GM11168 (cell line): ENCODE data around the gene RFFL.

Experiments
- in situ Hi-C: fragments of 300-500 bp; cut with MboI; formaldehyde crosslinking; loops from one replicate; pipeline ENCODE4 v1.12.0; 2022; ENCODE audit warnings: low sequenced_read_pairs; ENCODE audit not compliant: unreplicated experiment

The RFFL gene

DNA sequence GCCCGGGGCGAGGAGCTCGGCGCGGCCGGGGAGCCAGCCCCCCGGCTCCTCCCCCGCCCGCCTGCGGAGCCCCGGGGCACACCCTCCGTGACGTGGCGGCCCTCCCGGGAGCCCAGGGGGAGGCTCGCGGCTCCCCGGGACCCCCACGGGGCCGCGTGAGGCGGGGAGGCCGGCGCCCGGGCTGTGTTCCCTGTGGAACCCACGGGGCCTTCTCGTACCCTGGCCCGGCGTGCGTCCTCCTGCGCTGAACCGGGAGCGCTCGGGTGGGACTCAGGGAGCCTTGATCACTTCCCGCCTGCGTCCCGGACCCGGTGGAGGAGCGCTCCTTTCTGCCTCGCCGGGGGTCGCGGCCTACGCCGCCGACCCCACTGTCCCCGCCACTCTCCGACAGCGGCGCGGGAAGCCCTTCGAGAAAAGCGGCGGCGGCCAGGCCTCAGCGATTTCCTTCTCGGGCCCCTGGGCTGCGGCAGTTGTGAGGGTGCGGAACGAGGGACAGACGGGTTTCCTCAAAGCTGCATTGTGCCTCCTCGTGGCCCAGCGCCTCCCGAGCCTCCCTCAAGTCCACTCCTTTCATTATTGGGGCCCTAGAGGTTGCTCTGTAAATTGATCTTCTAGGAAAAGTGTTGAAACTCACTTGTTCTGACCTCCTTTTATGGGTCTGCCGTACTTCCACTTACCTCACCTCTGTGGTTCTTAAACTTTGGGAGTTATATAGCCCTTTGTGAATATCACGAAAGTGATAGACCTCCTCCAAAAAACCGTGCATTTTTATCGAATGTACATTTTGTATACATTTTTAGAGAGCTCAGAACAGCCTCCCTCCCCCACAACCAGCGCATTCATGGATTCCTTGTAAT, 82.6 kb downstream of the RFFL start:
- in situ Hi-C loops, result loop anchor here (10.0 kb wide), 1 partner anchor 114 kb away; no protein-coding TSS in a partner anchor

DNA sequence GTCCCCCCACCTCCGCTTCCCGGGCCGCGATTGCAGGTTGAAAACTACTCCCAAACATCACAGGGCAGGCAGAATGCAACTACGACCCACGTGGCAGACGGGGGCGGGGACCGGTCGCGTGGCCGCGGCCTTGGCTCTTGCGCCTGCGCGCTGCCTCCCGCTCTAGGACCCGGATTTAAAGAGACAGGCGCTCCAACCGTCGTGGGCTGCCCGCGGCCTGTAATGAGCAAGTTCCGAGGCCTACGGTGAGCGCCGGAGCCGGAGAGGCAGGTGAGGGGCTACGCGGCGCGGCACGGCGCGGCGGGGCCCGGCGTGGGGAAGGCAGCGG, 83.2 kb downstream of the RFFL start, which contains the start of gene LIG3:
Gene LIG3 (plus strand): TSS at position 160 of the 328 bp plus-strand sequence. CDS start 2,494 bp downstream, outside the sequence.
- in situ Hi-C loops, result loop anchor here (10.0 kb wide), 1 partner anchor 114 kb away; no protein-coding TSS in a partner anchor

GRCh38 chr17:34979650-34980352, 83.7 kb downstream of the RFFL start:
- in situ Hi-C loops, result loop anchor here (10.0 kb wide), 1 partner anchor 115 kb away; no protein-coding TSS in a partner anchor

GRCh38 chr17:34979153-34979552, 84.4 kb downstream of the RFFL start:
- in situ Hi-C loops, result no loop called here

DNA sequence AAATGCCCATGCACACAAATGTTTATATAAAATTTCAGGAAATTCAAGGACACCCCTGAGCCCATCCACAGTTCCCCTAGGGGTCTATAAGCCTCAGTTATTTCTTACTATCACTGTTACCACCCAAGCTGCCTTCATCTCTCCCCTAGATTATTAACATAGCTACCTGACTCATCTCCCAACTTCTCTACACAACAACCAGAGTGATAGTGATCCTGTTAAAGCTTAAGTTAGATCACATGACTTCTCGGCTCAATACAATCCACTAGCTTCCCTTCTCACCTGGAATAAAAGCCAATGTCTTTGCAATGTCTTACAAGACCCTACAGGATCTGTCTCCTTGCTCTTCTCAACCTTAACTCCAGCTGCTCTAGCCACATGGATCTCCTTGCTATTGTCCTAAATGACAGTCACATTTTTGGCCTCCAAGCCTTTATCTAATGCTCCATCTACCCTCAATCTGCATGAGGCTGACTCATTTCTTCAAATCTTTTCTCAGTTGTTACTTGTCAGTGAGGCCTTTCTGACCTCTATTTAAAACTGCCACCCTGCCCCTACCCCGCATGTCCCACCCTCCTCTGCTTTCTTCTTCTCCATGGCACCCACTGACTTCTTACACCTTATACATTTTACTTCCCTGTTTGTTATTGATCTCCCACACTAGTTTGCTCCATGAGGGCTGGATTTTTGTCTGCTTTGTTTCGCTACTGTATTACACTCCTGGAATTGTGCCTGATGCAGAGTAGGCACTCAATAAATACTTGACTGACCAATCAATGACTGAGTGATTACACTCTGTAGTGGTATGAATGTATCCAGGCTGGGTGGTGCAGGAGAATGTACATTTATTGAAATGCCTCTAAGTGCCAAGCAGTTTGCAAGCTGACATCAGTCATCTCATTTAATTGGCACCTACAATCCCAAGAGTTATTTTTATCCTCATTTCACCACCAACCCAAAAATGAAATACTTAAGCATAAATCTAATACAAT, 88.4 kb downstream of the RFFL start:
- in situ Hi-C loops, result no loop called here

DNA sequence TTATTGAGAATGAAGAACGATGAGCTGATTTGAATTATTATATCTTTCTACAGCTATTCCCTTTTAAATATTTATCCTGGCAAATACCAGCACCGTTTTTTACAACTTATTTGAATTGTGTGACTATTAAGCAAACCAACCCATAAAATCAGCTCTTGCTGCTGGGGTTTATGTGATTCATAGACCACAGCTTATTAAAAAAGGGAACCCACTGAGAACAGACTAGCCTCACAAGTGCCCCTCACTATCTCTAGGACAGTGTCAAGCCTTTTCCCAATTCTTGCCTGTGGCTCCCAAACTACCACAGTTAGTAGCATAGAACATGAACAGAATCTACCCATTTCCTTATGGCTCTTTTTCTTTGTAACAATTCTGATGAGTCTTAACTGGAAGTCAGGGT, 89.3 kb downstream of the RFFL start:
- in situ Hi-C loops, result no loop called here

- in situ Hi-C loops, result no loop called here
Observed at GRCh38 chr17:34961093-34961911, 102.2 kb downstream of the RFFL start, which contains the start of the genes CCT6B and ZNF830. TSS of gene CCT6B (minus strand) at chr17:34961460. CDS start at chr17:34961393, 67 bp downstream. TSS of gene ZNF830 (plus strand) at chr17:34961540. CDS start at chr17:34961567, 27 bp downstream.

DNA sequence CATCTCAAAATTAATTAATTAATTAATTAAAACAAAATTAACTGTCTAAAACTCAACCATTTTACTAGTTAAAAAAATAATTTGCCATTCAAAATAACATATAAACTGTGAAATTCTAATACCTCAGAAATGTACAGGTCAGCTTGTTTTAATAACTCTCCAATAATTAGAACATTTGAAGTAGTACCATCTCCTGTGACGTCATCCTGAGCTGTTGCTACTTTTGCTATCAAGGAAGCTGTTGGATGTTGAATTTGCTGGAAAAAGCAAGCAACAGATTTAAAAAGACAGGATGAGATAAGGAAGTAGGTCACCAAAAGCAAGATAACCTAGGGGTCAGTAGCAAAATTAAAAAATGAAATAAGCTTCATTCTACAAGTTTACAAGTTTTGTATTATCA, 105.1 kb downstream of the RFFL start:
- in situ Hi-C loops, result no loop called here
